Peyer's patch (tissue), 4 donors: Measurements from ENCODE around the gene UNK.

ENCODE experiments used
- CTCF ChIP-seq, 6 experiments: fragments of 450-650 bp in 4 of 6; fragments of 200-600 bp in 2 of 6; sonication (generic) in 1 of 6; IDR thresholded peaks; one replicate each; pipeline ENCODE4 v1.5.1; 2017 to 2019; ENCODE audit warnings: antibody characterized with exemption in 6 of 6, mild to moderate bottlenecking in 3 of 6, moderate library complexity in 1 of 6
- POLR2A ChIP-seq, 2 donors: fragments of 450-650 bp; IDR thresholded peaks; one replicate each; pipeline ENCODE4 v1.5.1; 2017; ENCODE audit warnings: antibody characterized with exemption in 2 of 2, mild to moderate bottlenecking in 2 of 2, moderate library complexity in 2 of 2

DNA sequence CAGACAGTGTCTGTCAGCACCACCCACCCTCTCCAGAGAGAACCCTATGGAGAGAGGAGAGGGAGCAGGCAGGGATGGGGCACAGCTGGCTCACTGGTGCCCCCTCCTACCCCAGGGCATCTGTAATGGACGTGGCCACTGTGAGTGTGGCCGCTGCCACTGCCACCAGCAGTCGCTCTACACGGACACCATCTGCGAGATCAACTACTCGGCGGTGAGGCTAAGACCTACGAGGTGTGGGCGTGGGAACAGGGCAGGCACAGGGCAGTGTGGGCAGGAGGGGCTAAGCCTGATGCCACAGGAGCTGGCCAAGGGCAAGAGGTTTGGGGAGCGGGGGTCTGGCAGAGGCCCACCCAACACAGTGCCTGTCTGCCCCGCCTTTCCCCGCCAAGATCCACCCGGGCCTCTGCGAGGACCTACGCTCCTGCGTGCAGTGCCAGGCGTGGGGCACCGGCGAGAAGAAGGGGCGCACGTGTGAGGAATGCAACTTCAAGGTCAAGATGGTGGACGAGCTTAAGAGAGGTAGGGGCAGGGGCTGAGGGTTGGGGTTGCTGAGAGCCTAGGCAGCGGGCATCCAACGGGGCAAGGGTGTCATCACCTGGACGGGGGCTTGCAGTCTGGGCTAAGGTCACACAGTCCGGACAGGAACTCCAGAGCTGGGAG, 48.3 kb upstream of the UNK start:
- TF ChIP-seq POLR2A (IDR thresholded peaks at IDR 0.05) (no peak), CTCF (IDR thresholded peaks at IDR 0.05) (no peak)
